Kidney (tissue), 14 donors: ENCODE data around the gene TSSK3. TPM values are rescaled to one million over a fixed set of nuclear protein-coding genes. Genes with fewer than 3 reads are reported as not detected.

ENCODE experiments used
- DNase-seq, 5 donors: peaks; one replicate each; pipeline ENCODE4 v3.0.0-alpha.2; 2013 to 2020
- FAIRE-seq: peaks from 2 replicates; lab custom pipeline; 2012; peaks lifted over from hg19 to GRCh38; lab: Jason Lieb, UNC
- H3K27ac ChIP-seq, 2 donors: one replicate each; pipeline ENCODE4 v1.7.0; 2013; ENCODE audit warnings: low read depth in 2 of 2, low read length in 2 of 2, inconsistent platforms in 1 of 2
- H3K27me3 ChIP-seq: one replicate; pipeline ENCODE4 v1.7.1; 2013; ENCODE audit warnings: low read length, inconsistent platforms; ENCODE audit not compliant: control insufficient read depth, insufficient read depth
- H3K36me3 ChIP-seq, 3 donors: one replicate each; pipeline versions ENCODE4 v1.7.0 to v1.7.1; 2013; ENCODE audit warnings: low read length in 3 of 3, control low read depth in 1 of 3, inconsistent platforms in 1 of 3; ENCODE audit not compliant: insufficient read depth in 3 of 3, control insufficient read depth in 2 of 3
- H3K4me1 ChIP-seq, 3 donors: one replicate each; pipeline versions ENCODE4 v1.7.0 to v1.7.1; 2013; ENCODE audit warnings: low read length in 3 of 3, inconsistent platforms in 1 of 3, low read depth in 1 of 3; ENCODE audit not compliant: control insufficient read depth in 2 of 3, insufficient read depth in 2 of 3
- H3K4me3 ChIP-seq, 3 donors: one replicate each; pipeline versions ENCODE4 v1.7.0 to v1.8.1; 2013; ENCODE audit warnings: low read length in 3 of 3, control low read depth in 1 of 3, inconsistent platforms in 1 of 3
- H3K9ac ChIP-seq, 3 donors: one replicate each; pipeline versions ENCODE4 v1.7.0 to v1.7.1; 2013; ENCODE audit warnings: low read length in 3 of 3, control low read depth in 1 of 3, inconsistent platforms in 1 of 3
- H3K9me3 ChIP-seq, 3 donors: one replicate each; pipeline versions ENCODE4 v1.7.0 to v1.7.1; 2013; ENCODE audit warnings: low read length in 3 of 3, control low read depth in 1 of 3, inconsistent platforms in 1 of 3; ENCODE audit not compliant: control insufficient read depth in 2 of 3, insufficient read depth in 1 of 3
- intact Hi-C: fragments of 100-400 bp; cut with DNase I; formaldehyde crosslinking; loops from one replicate; pipeline ENCODE4 v1.11.1; 2022
- polyA plus RNA-seq: library from polyadenylated mRNA; stranded (reverse); fragments of 350-450 nt; fragmentation: Illumina TruSeq; extraction: RNeasy Lipid Tissue Mini Kit (QIAGEN cat#74804); gene quantifications from one replicate; pipeline ENCODE4 v1.2.3, GENCODE V29; 2014; ENCODE audit warnings: low read depth, low replicate concordance; ENCODE audit not compliant: insufficient read depth
- total RNA-seq: library from RNA; stranded (reverse); fragmentation: NEBNext Ultra II Directional; extraction: Animal tissue kit (Norgen Biotek cat#: 25700); gene quantifications from one replicate; pipeline ENCODE4 v1.2.1, GENCODE V29; 2021
- TF ChIP-seq, protein P1 (sequence below): IDR thresholded peaks from 3 replicates; pipeline ENCODE4 v1.5.1; 2012; ENCODE audit warnings: mild to moderate bottlenecking, moderate library complexity, borderline replicate concordance; ENCODE audit not compliant: insufficient read depth; ENCODE audit errors: extremely low read depth
- donor health status: control.
- donor health status: control.
- donor health status: control.
- donor health status: control.
- donor health status: control.
- donor health status: DM: yes; HTN: yes; CAD: no.
- donor health status: Normal renal cell carcinoma (clear cell type).

Gene TSSK3
- total and polyA plus RNA-seq, 2 donors from 2014 or later = 4.3 TPM; not detected in 1

DNA sequence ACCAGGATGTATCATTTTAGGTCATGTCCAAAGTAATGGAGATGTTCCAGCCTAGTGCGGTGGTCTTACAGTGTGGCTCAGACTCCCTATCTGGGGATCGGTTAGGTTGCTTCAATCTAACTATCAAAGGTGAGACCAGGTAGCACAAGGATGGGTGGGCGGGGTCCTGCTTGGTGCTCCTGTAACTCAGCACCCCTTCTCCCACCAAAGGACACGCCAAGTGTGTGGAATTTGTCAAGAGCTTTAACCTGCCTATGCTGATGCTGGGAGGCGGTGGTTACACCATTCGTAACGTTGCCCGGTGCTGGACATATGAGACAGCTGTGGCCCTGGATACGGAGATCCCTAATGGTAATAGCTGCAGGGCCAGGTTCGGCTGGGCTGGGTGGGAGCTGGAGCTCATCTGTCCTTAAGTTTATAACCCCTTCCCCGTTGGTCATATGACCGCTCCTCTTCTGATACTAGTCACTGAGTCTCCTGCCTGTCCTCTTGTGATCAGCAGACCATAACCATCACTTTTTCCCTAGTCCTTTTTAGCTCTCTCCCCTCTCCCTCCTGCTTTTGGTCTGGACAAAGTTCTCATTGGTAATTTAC lies 31.7 kb upstream of the TSSK3 start:
- Histone ChIP-seq H3K27ac (no peak overlapping the region), H3K9ac (no peak overlapping the region), H3K4me3 (no peak overlapping the region), H3K27me3 (no peaks in the 10 kb centered on the region), H3K9me3 (no peaks in the 10 kb centered on the region), H3K4me1 (peaks cover 0 to 8% (median 0%) of the 10 kb centered on the region in 3 donors), H3K36me3 (peaks cover 7 to 44% (median 27%) of the 10 kb centered on the region in 3 donors)
- DNase-seq = peak; percentile 12 to 84 (median 74)
- intact Hi-C loops = no loop called here
- TF ChIP-seq, protein P1, sequence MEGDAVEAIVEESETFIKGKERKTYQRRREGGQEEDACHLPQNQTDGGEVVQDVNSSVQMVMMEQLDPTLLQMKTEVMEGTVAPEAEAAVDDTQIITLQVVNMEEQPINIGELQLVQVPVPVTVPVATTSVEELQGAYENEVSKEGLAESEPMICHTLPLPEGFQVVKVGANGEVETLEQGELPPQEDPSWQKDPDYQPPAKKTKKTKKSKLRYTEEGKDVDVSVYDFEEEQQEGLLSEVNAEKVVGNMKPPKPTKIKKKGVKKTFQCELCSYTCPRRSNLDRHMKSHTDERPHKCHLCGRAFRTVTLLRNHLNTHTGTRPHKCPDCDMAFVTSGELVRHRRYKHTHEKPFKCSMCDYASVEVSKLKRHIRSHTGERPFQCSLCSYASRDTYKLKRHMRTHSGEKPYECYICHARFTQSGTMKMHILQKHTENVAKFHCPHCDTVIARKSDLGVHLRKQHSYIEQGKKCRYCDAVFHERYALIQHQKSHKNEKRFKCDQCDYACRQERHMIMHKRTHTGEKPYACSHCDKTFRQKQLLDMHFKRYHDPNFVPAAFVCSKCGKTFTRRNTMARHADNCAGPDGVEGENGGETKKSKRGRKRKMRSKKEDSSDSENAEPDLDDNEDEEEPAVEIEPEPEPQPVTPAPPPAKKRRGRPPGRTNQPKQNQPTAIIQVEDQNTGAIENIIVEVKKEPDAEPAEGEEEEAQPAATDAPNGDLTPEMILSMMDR = no peak
- FAIRE-seq = no peak

DNA sequence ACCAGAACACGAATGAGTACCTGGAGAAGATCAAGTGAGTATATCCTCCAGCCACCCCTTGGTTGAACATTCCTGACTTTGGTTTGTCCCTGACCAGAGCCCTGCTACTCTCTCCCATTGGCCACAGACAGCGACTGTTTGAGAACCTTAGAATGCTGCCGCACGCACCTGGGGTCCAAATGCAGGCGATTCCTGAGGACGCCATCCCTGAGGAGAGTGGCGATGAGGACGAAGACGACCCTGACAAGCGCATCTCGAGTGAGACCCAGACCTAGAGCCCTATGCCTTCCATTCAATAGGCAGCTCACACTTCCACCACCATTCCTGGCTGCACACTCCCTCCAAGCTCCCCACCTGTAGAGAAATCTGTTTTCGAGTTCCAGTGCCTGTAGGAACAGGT lies 30.8 kb upstream of the TSSK3 start:
- TF ChIP-seq, protein P1 = no peak
- peak in 1 of 5 donors; percentile 45 for DNase-seq
- FAIRE-seq = no peak
- H3K4me3 ChIP-seq = no peak overlapping the region
- no peak overlapping the region for H3K27ac ChIP-seq
- intact Hi-C loops = no loop called here
- H3K27me3 ChIP-seq = no peaks in the 10 kb centered on the region
- peaks cover 0 to 9% (median 0%) of the 10 kb centered on the region in 3 donors for H3K4me1 ChIP-seq
- H3K36me3 ChIP-seq = peaks cover 7 to 44% (median 27%) of the 10 kb centered on the region in 3 donors
- no peaks in the 10 kb centered on the region for H3K9me3 ChIP-seq
- H3K9ac ChIP-seq = no peak overlapping the region

DNA sequence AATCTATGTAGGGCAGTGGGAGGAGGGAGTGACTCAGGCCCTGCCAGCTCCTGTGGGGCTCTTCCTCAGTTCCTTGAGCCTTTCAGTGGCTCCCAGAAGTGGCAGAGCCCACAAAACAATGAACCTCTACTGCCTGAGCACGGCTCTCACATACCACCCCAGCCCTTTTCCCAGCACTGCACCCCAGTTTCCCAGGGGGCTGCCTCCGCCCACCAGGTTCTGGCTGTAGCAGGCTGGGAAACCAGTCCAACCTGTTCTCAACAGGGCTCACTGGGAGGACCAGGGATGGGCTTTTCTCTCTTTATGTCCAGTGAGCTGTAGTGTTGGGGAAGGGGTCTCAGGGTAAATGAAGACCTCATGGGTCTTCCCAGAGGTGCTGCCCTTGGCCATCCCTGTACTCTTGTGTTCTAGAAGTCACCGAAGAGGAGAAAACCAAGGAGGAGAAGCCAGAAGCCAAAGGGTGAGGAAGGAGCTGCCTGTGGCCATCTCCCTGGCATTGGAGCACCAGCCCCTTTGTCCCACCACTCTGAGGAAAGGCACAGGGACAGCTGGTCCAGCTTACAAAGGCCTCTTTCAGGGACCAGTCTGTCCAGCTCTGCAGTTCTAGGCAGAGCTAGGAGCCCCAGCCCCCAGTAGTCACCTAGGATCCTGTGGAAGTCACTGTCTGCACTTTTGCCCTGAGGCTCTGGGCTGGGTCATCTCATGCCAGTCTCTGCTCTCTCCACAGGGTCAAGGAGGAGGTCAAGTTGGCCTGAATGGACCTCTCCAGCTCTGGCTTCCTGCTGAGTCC lies 29.9 kb upstream of the TSSK3 start:
- DNase-seq (peak in 3 of 5 donors; percentile 37 to 57 (median 53)), FAIRE-seq (no peak)
- intact Hi-C loops = no loop called here
- Histone ChIP-seq H3K4me3 (no peak overlapping the region), H3K9ac (no peak overlapping the region), H3K4me1 (peaks cover 0 to 12% (median 0%) of the 10 kb centered on the region in 3 donors), H3K27me3 (no peaks in the 10 kb centered on the region), H3K27ac (no peak overlapping the region), H3K9me3 (no peaks in the 10 kb centered on the region), H3K36me3 (peaks cover 7 to 36% (median 23%) of the 10 kb centered on the region in 3 donors)
- TF ChIP-seq, protein P1 = no peak
